ENCODE results near the gene NHSL2. TPM values are rescaled to one million over a fixed set of nuclear protein-coding genes. Genes with fewer than 3 reads are reported as not detected.

NHSL2 gene
- total RNA-seq, 4 donors from 2014 or later, result 1.9 to 8.8 (median 2.4) TPM

DNA sequence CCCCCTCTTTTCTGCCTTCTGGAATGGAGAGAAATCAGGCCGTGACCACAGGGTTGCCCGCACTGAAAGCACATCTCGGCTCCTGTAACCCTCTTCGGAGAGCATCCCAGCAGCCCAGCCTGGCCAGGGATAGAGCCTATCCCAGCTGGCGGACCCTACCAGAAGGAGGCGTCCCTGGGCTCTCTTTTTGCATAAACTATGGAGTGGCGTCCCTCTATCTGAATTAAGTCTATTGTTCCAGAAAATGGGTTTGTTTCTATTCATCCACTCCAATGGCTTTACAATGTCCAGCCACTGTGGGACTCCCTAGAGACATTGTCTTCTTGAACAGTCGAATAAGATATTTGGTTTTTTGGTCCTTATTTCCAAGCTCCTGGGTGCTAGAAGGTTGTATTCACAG, 689 bp upstream of the NHSL2 start:
- DNase-seq (ENCODE audit: low spot score in 2 of 2), result no peak
- H3K4me3 ChIP-seq (ENCODE audit: low read depth, poor library complexity, severe bottlenecking), result no peak overlapping the region
- TF ChIP-seq, protein P1, sequence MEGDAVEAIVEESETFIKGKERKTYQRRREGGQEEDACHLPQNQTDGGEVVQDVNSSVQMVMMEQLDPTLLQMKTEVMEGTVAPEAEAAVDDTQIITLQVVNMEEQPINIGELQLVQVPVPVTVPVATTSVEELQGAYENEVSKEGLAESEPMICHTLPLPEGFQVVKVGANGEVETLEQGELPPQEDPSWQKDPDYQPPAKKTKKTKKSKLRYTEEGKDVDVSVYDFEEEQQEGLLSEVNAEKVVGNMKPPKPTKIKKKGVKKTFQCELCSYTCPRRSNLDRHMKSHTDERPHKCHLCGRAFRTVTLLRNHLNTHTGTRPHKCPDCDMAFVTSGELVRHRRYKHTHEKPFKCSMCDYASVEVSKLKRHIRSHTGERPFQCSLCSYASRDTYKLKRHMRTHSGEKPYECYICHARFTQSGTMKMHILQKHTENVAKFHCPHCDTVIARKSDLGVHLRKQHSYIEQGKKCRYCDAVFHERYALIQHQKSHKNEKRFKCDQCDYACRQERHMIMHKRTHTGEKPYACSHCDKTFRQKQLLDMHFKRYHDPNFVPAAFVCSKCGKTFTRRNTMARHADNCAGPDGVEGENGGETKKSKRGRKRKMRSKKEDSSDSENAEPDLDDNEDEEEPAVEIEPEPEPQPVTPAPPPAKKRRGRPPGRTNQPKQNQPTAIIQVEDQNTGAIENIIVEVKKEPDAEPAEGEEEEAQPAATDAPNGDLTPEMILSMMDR (IDR thresholded peaks at IDR 0.05), result no peak
- no peak for TF ChIP-seq POLR2A (IDR thresholded peaks at IDR 0.05)
- WGBS, 2 donors, result 39 to 44% methylated on average over 8 of the region's 8 CpGs
- intact Hi-C loops (cut with DNase I; ENCODE audit: low total_unique reads), result no loop called here

DNA sequence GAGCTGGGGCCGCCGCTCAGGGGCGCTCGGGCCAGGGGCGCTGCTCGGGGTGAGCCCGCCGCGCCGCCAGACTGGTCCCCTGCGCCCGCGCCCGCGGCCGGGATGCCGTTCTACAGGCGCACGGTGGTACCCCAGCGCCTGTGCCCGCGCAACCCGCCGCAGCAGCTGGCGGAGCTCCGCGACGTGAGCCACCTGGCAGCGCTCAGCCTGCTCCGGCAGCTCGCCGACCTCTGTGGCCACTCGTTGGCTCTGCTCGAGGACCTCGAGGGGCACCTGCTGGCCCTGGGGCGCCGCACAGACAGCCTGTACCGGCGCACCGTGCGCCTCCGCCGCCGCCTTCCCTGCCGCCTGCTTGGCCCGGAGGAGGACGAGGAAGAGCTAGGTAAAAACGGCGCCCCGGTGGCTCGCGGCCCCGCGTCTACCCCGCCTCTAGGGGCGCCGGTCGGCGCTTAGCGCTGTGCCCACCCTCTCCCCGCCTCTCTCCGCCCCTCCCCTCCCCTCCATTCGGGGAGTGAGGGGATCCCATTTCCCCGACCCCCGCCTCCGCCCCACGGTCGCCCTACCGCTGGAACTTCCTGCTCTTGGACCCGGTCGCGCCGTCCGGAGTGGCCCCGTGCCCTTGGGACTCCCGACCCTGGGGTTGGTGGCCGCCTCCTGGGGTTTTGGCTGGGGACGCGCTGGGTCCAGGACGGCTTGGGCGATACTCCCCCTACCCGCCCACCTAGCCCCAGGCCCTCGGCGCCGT, 513 bp downstream of the NHSL2 start:
- H3K4me3 ChIP-seq (ENCODE audit: low read depth, poor library complexity, severe bottlenecking), result peak overlapping the region; percentile 6
- WGBS, 2 donors, result 0 to 33% methylated on average over 14 to 47 of the region's 85 CpGs
- no peak for DNase-seq (ENCODE audit: low spot score in 2 of 2)
- TF ChIP-seq POLR2A (IDR thresholded peaks at IDR 0.05), result no peak
- intact Hi-C loops (cut with DNase I; ENCODE audit: low total_unique reads), result no loop called here

- intact Hi-C loops (cut with DNase I; ENCODE audit: low total_unique reads), result no loop called here
- H3K4me3 ChIP-seq (ENCODE audit: low read depth, poor library complexity, severe bottlenecking), result no peak overlapping the region
- DNase-seq (ENCODE audit: low spot score in 2 of 2), result no peak
- 40% methylated on average over 29 of the region's 29 CpGs; no CpG with 5 or more reads in 1 of the 2 donors for WGBS, 2 donors
- TF ChIP-seq POLR2A (IDR thresholded peaks at IDR 0.05), result no peak
- TF ChIP-seq, protein P1 (IDR thresholded peaks at IDR 0.05), result no peak
Observed at GRCh38 chrX:71911731-71912050, 1.0 kb downstream of the NHSL2 start.

- TF ChIP-seq, protein P1 (IDR thresholded peaks at IDR 0.05), result no peak
- no peak for TF ChIP-seq POLR2A (IDR thresholded peaks at IDR 0.05)
- WGBS, 2 donors, result 39 to 50% methylated on average over 5 to 7 of the region's 7 CpGs
- no peak for DNase-seq (ENCODE audit: low spot score in 2 of 2)
- H3K4me3 ChIP-seq (ENCODE audit: low read depth, poor library complexity, severe bottlenecking), result no peak overlapping the region
- intact Hi-C loops (cut with DNase I; ENCODE audit: low total_unique reads), result no loop called here
Observed at GRCh38 chrX:71912156-71912555, 1.5 kb downstream of the NHSL2 start.

- intact Hi-C loops (cut with DNase I; ENCODE audit: low total_unique reads), result no loop called here
- 82 to 83% methylated on average over 6 of the region's 6 CpGs for WGBS, 2 donors
- TF ChIP-seq, protein P1 (IDR thresholded peaks at IDR 0.05), result no peak
- no peak for TF ChIP-seq POLR2A (IDR thresholded peaks at IDR 0.05)
- no peak overlapping the region for H3K4me3 ChIP-seq (ENCODE audit: low read depth, poor library complexity, severe bottlenecking)
- DNase-seq (ENCODE audit: low spot score in 2 of 2), result no peak
Observed at GRCh38 chrX:71913156-71913950, 2.7 kb downstream of the NHSL2 start.

GRCh38 chrX:71917621-71918343, 7.1 kb downstream of the NHSL2 start:
- DNase-seq (ENCODE audit: low spot score in 2 of 2), result no peak
- H3K4me3 ChIP-seq (ENCODE audit: low read depth, poor library complexity, severe bottlenecking), result no peak overlapping the region
- TF ChIP-seq, protein P1 (IDR thresholded peaks at IDR 0.05), result no peak
- TF ChIP-seq POLR2A (IDR thresholded peaks at IDR 0.05), result no peak
- intact Hi-C loops (cut with DNase I; ENCODE audit: low total_unique reads), result no loop called here
- 58 to 62% methylated on average over 9 of the region's 9 CpGs for WGBS, 2 donors

Measured in lower leg skin (tissue), 4 donors.